A673 (cell line): ENCODE measurements around the gene RHPN2. TPM values are rescaled to one million over a fixed set of nuclear protein-coding genes. Genes with fewer than 3 reads are reported as not detected.
"Not testable (repeated sequence)": the region's sequence is repeated elsewhere in the genome, so short reads cannot be mapped to it uniquely, and the experiment has no call there.

Experiments
- BruUV-seq: library from RNA; stranded (reverse); fragments of 400-500 nt; replicated peaks from 2 replicates; lab custom pipeline; 2021; lab: Mats Ljungman, UMichigan
- CTCF ChIA-PET: fragments of 300-600 bp; sonication (Branson Sonifier 250); formaldehyde crosslinking; loops from one replicate; lab custom pipeline; 2022; ENCODE audit warnings: antibody characterized with exemption; lab: Charles Lee
- POLR2A ChIA-PET: fragments of 300-600 bp; sonication (Branson Sonifier 250); formaldehyde crosslinking; loops from one replicate; lab custom pipeline; 2022; ENCODE audit warnings: antibody characterized with exemption; ENCODE audit not compliant: low non-redundant PET; lab: Charles Lee
- DNase-seq: peaks from one replicate; pipeline ENCODE4 v3.0.0-alpha.2; 2015; ENCODE audit warnings: low spot score
- H3K27ac ChIP-seq: fragments of 200-600 bp; sonication (generic); 2 replicates; pipeline ENCODE4 v1.5.1; 2016; ENCODE audit warnings: mixed run types, low read depth, mild to moderate bottlenecking, mixed read lengths, antibody characterized with exemption, low read length; ENCODE audit not compliant: poor library complexity, severe bottlenecking
- H3K27me3 ChIP-seq: fragments of 200-600 bp; sonication (generic); replicated peaks from 2 replicates; pipeline ENCODE4 v1.6.1; 2017; ENCODE audit warnings: mixed run types, low read depth, mild to moderate bottlenecking, mixed read lengths, antibody characterized with exemption, low read length; ENCODE audit not compliant: insufficient read depth, poor library complexity
- H3K36me3 ChIP-seq: fragments of 200-600 bp; sonication (generic); 2 replicates; pipeline ENCODE4 v1.6.1; 2016; ENCODE audit warnings: mixed run types, mild to moderate bottlenecking, mixed read lengths, antibody characterized with exemption, low read length; ENCODE audit not compliant: insufficient read depth, poor library complexity, severe bottlenecking
- H3K4me1 ChIP-seq: fragments of 200-600 bp; sonication (generic); 2 replicates; pipeline ENCODE4 v1.6.1; 2017; ENCODE audit warnings: mixed run types, mild to moderate bottlenecking, mixed read lengths, antibody characterized with exemption, low read length; ENCODE audit not compliant: insufficient read depth, poor library complexity, severe bottlenecking
- H3K4me3 ChIP-seq: fragments of 200-600 bp; sonication (generic); 2 replicates; pipeline ENCODE4 v1.5.1; 2016; ENCODE audit warnings: low read depth, mixed run types, mild to moderate bottlenecking, mixed read lengths, low read length; ENCODE audit not compliant: poor library complexity, severe bottlenecking
- H3K9me3 ChIP-seq: fragments of 200-600 bp; sonication (generic); 2 replicates; pipeline ENCODE4 v1.6.1; 2016; ENCODE audit warnings: mixed run types, low read depth, mild to moderate bottlenecking, mixed read lengths, antibody characterized with exemption, low read length; ENCODE audit not compliant: poor library complexity, severe bottlenecking
- CTCF ChIP-seq: fragments of 300-800, 200-600 bp; sonication (generic); conservative IDR thresholded peaks from 2 replicates; pipeline ENCODE4 v1.5.1; 2017; ENCODE audit warnings: low read depth, mild to moderate bottlenecking, antibody characterized with exemption, low read length, moderate library complexity, mixed read lengths
- EZH2 ChIP-seq: fragments of 200-600 bp; sonication (generic); IDR thresholded peaks from 2 replicates; pipeline ENCODE4 v1.6.1; 2017; ENCODE audit warnings: borderline replicate concordance, low read depth, mild to moderate bottlenecking, mixed read lengths, antibody characterized with exemption, low read length; ENCODE audit not compliant: poor library complexity, severe bottlenecking
- intact Hi-C: fragments of 100-400 bp; cut with micrococcal nuclease; formaldehyde crosslinking; loops from one replicate; pipeline ENCODE4 v1.10.0; 2022; ENCODE audit not compliant: unreplicated experiment
- total RNA-seq: library from RNA; stranded (reverse); gene quantifications from 2 replicates; pipeline ENCODE4 v1.2.3, GENCODE V29; 2021

The RHPN2 gene
- total RNA-seq, 1 experiment from 2014 or later = 10.5 TPM

- no peaks in the 10 kb centered on the region for H3K4me1 ChIP-seq
- no peak for TF ChIP-seq EZH2
- no peak for TF ChIP-seq CTCF
- ChIA-PET POLR2A (no interaction called here), CTCF (no interaction called here)
- no peak for DNase-seq
- H3K27me3 ChIP-seq = no peaks in the 10 kb centered on the region
- no TSS peak for BruUV-seq
- intact Hi-C loops = no loop called here
- no peaks in the 10 kb centered on the region for H3K9me3 ChIP-seq
- H3K36me3 ChIP-seq = peaks cover 3% of the 10 kb centered on the region
- no peak overlapping the region for H3K4me3 ChIP-seq
- no peak overlapping the region for H3K27ac ChIP-seq
These were observed 66.9 kb downstream of the RHPN2 start for GRCh38 chr19:32997716-32998355.

- H3K4me1 ChIP-seq, POLR2A ChIA-PET, intact Hi-C loops, H3K27ac ChIP-seq, H3K36me3 ChIP-seq, H3K9me3 ChIP-seq, CTCF ChIA-PET, H3K27me3 ChIP-seq, BruUV-seq, DNase-seq, H3K4me3 ChIP-seq: not testable (repeated sequence)
These were observed 67.6 kb downstream of the RHPN2 start for GRCh38 chr19:32997061-32997464.

GRCh38 chr19:32995966-32996365 lies 68.7 kb downstream of the RHPN2 start:
- BruUV-seq, H3K36me3 ChIP-seq, H3K27me3 ChIP-seq, H3K27ac ChIP-seq, H3K4me3 ChIP-seq, POLR2A ChIA-PET, H3K4me1 ChIP-seq, H3K9me3 ChIP-seq, DNase-seq, CTCF ChIA-PET, intact Hi-C loops: not testable (repeated sequence)

- Histone ChIP-seq H3K4me3 (no peak overlapping the region), H3K9me3 (no peaks in the 10 kb centered on the region), H3K27me3 (no peaks in the 10 kb centered on the region), H3K4me1 (no peaks in the 10 kb centered on the region), H3K36me3 (no peaks in the 10 kb centered on the region), H3K27ac (no peak overlapping the region)
- CTCF ChIA-PET = no interaction called here
- DNase-seq = no peak
- no peak for TF ChIP-seq EZH2
- no peak for TF ChIP-seq CTCF
- intact Hi-C loops = no loop called here
- no TSS peak for BruUV-seq
- POLR2A ChIA-PET = no interaction called here
These were observed 76.0 kb downstream of the RHPN2 start for GRCh38 chr19:32988724-32989123.

- DNase-seq, H3K27me3 ChIP-seq, BruUV-seq, CTCF ChIA-PET, H3K4me1 ChIP-seq, H3K4me3 ChIP-seq, H3K27ac ChIP-seq, POLR2A ChIA-PET, H3K9me3 ChIP-seq, H3K36me3 ChIP-seq, intact Hi-C loops: not testable (repeated sequence)
These were observed 76.4 kb downstream of the RHPN2 start for GRCh38 chr19:32988254-32988653.

GRCh38 chr19:32982488-32982887 lies 82.2 kb downstream of the RHPN2 start:
- POLR2A ChIA-PET, H3K27ac ChIP-seq, H3K9me3 ChIP-seq, CTCF ChIA-PET, DNase-seq, BruUV-seq, H3K36me3 ChIP-seq, H3K4me3 ChIP-seq, H3K27me3 ChIP-seq, H3K4me1 ChIP-seq, intact Hi-C loops: not testable (repeated sequence)
